ENCODE measurements around the gene RABL2A. TPM values are rescaled to one million over a fixed set of nuclear protein-coding genes. Genes with fewer than 3 reads are reported as not detected.
"Not testable (repeated sequence)": the region's sequence is repeated elsewhere in the genome, so short reads cannot be mapped to it uniquely, and the experiment has no call there.

RABL2A gene
- polyA plus RNA-seq, result 12.5 TPM

DNA sequence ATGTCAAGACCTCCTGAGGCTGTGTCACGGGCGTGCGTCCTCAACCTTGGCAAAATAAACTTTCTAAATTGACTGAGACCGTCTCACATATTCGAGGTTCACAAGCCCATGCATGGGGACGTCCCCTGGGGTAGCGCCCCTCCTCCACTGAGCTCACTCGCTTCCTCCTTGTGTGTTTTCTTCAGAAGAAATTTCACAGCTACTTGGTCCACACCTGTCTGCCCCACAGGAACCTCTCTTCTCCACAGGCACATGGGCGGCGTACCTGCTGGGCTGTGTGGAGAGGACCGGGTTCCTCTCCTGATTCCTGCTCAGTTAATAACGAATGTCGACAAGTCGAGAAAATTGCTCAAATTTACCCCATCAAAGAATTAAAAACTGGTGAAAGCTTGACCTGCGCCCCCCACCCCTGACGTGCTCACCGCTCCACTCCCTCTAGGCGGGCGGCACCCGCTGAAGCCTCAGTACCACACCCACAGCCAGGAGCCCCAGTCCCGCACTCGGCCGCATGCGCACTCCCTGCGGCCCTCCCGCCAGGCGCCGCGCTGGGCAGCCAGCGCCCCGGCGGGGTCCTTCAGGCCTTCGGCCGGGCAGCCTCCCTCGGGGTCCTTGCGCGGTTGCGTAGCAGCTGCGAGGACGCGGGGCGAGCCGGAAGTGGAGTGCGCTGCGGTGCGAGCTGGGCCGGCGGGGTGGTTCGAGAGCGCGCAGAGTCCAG lies at the start of gene RABL2A:
RABL2A (plus strand) TSS at position 651 of the 715 bp plus-strand sequence. CDS start 1,341 bp downstream, outside the sequence.
- not testable (repeated sequence) for H3K9me3 Mint-ChIP-seq, H3K27me3 Mint-ChIP-seq, H3K36me3 Mint-ChIP-seq
- peak within 1 kb of the TSS; percentile 88 to 94 (median 91) for H3K4me3 Mint-ChIP-seq
- H3K4me1 Mint-ChIP-seq, result peaks cover 5 to 11% (median 10%) of the 10 kb centered on the region in 3 donors
- H3K27ac Mint-ChIP-seq, result peak within 1 kb of the TSS; percentile 82 to 95 (median 87)

- not testable (repeated sequence) for H3K27ac Mint-ChIP-seq, H3K4me3 Mint-ChIP-seq, H3K4me1 Mint-ChIP-seq, H3K36me3 Mint-ChIP-seq, H3K27me3 Mint-ChIP-seq, H3K9me3 Mint-ChIP-seq
Measured at GRCh38 chr2:113578508-113578907, 48.6 kb upstream of the RABL2A start.

DNA sequence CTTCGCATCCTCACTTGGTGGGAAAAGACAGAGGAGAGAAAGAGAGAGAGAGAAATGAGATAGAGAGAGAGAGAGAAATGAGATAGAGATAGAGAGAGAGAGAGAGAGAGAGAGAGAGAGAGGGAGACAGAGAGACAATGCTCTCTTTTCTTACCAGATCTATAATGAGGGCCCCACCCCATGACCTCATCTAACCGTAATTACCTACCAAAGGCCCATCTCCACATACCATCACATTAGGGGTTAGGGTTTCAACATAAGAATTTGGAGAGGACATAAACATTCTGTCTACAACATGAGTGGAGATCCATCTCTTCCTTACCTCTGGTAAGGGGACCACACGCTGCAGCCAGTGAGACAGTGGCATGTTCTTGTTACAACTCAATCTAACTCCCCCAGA lies 44.6 kb upstream of the RABL2A start:
- not testable (repeated sequence) for H3K36me3 Mint-ChIP-seq, H3K9me3 Mint-ChIP-seq, H3K27me3 Mint-ChIP-seq
- H3K4me3 Mint-ChIP-seq, result peak overlapping the region; percentile 67 to 90 (median 70)
- peak overlapping the region in 1 of 3 donors; percentile 92 for H3K27ac Mint-ChIP-seq
- H3K4me1 Mint-ChIP-seq, result peaks cover 9 to 16% (median 13%) of the 10 kb centered on the region in 3 donors

DNA sequence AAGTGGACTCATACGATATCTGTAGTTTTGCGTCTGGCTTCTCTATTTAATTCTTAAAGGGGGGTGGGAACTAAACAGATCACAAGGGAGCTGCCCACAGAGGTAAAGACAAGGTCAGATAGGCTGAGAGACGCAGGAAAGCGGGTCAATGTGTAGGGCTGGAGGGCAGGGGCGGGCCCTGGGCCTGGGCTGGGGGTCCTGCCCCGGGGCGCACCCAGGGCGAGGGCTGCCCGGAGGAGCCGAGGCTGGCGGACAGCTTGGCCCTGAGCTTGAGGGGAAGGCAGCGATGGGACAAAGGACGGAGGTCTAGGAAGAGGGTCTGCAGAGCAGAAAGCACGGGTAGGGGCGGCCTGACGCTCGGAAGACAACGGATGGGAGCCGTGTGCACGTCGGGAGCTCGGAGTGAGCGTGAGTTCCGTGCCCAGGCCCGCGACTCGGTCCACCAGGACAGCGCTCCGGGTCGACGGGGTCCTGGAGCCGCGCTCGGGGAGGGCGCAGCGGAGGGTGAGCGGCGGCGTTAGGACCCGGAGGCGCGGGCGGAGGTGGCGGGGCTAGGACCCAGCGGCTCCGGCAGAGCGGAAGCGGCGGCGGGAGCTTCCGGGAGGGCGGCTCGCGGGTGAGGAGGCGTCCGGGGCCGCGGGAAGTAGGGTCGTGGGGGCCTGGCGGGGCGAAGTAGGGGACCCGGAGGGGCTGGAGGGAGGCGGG lies 43.4 kb upstream of the RABL2A start:
- H3K27me3 Mint-ChIP-seq, H3K36me3 Mint-ChIP-seq, H3K9me3 Mint-ChIP-seq: not testable (repeated sequence)
- peak overlapping the region; percentile 74 to 96 (median 94) for H3K4me3 Mint-ChIP-seq
- H3K27ac Mint-ChIP-seq, result peak overlapping the region; percentile 3 to 78 (median 69)
- peaks cover 10 to 16% (median 13%) of the 10 kb centered on the region in 3 donors for H3K4me1 Mint-ChIP-seq

DNA sequence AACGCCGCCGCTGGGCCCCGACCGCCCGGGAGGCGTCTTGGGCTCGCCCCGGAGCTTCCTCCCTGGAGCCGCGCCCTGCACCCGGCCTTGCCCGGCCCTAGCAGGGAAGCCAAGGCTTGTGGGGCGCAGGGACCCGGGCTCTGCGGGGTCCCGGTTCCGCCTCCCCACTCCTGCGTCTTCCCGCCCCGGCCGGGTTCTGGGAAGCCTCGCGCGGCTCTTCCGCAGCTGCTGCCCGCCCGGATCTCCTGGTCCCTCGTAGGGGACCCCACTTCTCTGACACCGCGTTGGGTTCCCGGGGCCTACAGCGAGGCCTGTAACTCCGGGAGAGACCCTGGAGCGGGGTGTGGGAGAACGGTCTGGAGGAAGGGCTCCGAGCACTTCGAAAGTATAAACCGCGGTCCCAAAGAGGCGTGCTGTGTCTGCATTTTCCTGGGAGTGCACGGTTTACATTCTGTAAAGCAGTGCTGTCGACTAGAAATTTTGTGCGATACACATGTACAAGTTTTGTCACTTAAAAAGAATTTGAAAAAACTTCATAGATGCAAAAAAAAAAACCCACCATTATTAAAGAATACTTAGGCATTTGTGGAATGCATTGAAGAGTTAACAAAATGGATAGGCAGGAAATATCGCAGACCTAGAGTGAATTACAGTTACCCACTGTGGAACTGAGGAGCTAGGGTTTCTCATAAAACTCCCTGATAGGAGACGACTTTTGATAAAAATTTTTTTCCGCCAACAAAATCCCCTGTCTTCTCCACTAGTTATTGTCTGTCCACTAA lies 42.6 kb upstream of the RABL2A start:
- Mint-ChIP-seq H3K4me1 (peaks cover 10 to 16% (median 13%) of the 10 kb centered on the region in 3 donors), H3K4me3 (peak overlapping the region; percentile 76 to 87 (median 84)), H3K27ac (peak overlapping the region in 1 of 3 donors; percentile 71)
- H3K36me3 Mint-ChIP-seq, H3K9me3 Mint-ChIP-seq, H3K27me3 Mint-ChIP-seq: not testable (repeated sequence)

GRCh38 chr2:113587201-113587600 lies 39.9 kb upstream of the RABL2A start:
- H3K4me3 Mint-ChIP-seq, result peak overlapping the region in 2 of 4 donors; percentile 77 to 78
- not testable (repeated sequence) for H3K27me3 Mint-ChIP-seq, H3K36me3 Mint-ChIP-seq, H3K9me3 Mint-ChIP-seq
- H3K4me1 Mint-ChIP-seq, result peaks cover 10 to 16% (median 13%) of the 10 kb centered on the region in 3 donors
- peak overlapping the region in 1 of 3 donors; percentile 64 for H3K27ac Mint-ChIP-seq

- H3K27me3 Mint-ChIP-seq, H3K9me3 Mint-ChIP-seq, H3K4me3 Mint-ChIP-seq, H3K27ac Mint-ChIP-seq, H3K36me3 Mint-ChIP-seq: not testable (repeated sequence)
- H3K4me1 Mint-ChIP-seq, result peaks cover 6 to 12% (median 8%) of the 10 kb centered on the region in 3 donors
Measured at GRCh38 chr2:113589591-113589990, 37.5 kb upstream of the RABL2A start.

DNA sequence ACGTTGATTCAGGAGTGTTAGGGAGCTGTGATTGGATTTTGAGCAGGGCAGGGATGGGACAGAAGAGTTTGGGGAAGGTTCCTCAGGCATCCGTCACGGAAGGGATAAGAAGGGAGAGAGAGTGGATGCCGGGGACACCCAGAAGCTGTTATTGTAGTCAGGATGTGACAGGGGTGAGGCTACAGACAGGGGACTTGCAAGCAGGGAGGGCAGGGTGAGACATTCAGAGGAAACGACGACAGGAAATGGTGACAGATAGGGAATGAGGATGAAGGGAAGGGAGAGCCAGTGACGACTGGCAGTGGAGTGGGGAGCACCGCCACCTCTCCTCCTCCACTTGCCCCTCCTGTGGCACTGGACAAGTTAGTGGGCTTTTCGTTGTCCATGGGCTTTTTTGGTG lies 35.1 kb upstream of the RABL2A start:
- H3K27me3 Mint-ChIP-seq, H3K27ac Mint-ChIP-seq, H3K4me1 Mint-ChIP-seq, H3K4me3 Mint-ChIP-seq, H3K36me3 Mint-ChIP-seq, H3K9me3 Mint-ChIP-seq: not testable (repeated sequence)

GRCh38 chr2:113593280-113593679 lies 33.8 kb upstream of the RABL2A start:
- H3K4me3 Mint-ChIP-seq, H3K9me3 Mint-ChIP-seq, H3K27me3 Mint-ChIP-seq, H3K4me1 Mint-ChIP-seq, H3K36me3 Mint-ChIP-seq, H3K27ac Mint-ChIP-seq: not testable (repeated sequence)

GRCh38 chr2:113595725-113596124 lies 31.3 kb upstream of the RABL2A start:
- not testable (repeated sequence) for H3K27ac Mint-ChIP-seq, H3K36me3 Mint-ChIP-seq, H3K4me3 Mint-ChIP-seq, H3K27me3 Mint-ChIP-seq, H3K4me1 Mint-ChIP-seq, H3K9me3 Mint-ChIP-seq

- H3K27ac Mint-ChIP-seq, H3K9me3 Mint-ChIP-seq, H3K36me3 Mint-ChIP-seq, H3K4me3 Mint-ChIP-seq, H3K4me1 Mint-ChIP-seq, H3K27me3 Mint-ChIP-seq: not testable (repeated sequence)
Measured at GRCh38 chr2:113597164-113597563, 29.9 kb upstream of the RABL2A start.

DNA sequence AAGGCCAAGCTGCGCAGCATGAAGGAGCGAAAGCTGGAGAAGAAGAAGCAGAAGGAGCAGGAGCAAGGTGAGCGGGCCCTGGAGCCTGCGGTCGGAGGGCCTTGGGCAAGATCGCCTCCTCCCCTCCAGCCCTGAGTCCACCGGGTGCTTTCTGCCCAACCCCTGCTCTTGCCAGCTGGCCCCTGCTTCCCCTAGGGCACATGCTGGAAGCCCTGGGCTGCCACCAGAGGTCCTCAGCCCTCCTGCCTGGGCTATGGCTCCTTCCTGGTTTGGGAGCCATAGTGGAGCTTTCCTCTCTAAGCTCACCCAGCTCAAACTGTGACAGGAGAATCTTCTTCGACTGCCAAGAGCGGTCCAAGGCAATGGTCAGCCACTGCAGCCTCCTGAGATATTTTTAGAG lies 29.5 kb upstream of the RABL2A start:
- not testable (repeated sequence) for H3K36me3 Mint-ChIP-seq, H3K4me1 Mint-ChIP-seq, H3K4me3 Mint-ChIP-seq, H3K27me3 Mint-ChIP-seq, H3K9me3 Mint-ChIP-seq, H3K27ac Mint-ChIP-seq

- H3K4me1 Mint-ChIP-seq, H3K36me3 Mint-ChIP-seq, H3K27me3 Mint-ChIP-seq, H3K27ac Mint-ChIP-seq, H3K4me3 Mint-ChIP-seq, H3K9me3 Mint-ChIP-seq: not testable (repeated sequence)
Measured at GRCh38 chr2:113598180-113598579, 28.9 kb upstream of the RABL2A start.

- H3K27me3 Mint-ChIP-seq, H3K36me3 Mint-ChIP-seq, H3K4me1 Mint-ChIP-seq, H3K27ac Mint-ChIP-seq, H3K4me3 Mint-ChIP-seq, H3K9me3 Mint-ChIP-seq: not testable (repeated sequence)
Measured at GRCh38 chr2:113598738-113599137, 28.3 kb upstream of the RABL2A start.

DNA sequence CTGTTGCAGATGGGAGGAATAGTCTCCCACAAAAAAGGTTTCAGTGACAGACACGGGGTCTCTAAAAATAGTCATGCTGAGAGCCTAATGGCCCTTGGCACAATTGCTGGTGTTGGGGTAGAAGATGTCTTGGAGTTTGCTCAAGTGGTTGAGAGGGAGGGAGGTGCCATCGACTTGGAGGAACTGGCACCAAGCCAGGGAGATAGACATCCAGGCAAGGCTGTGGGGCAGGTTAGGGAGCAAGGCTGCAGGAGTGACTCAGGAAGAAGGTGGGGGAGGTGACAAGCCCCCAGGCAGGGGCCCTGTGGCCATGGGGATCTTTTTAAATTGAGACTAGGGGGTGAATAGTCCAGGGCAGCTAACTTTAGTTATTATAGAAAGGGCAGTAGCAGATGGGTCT lies 27.9 kb upstream of the RABL2A start:
- not testable (repeated sequence) for H3K27me3 Mint-ChIP-seq, H3K27ac Mint-ChIP-seq, H3K9me3 Mint-ChIP-seq, H3K4me1 Mint-ChIP-seq, H3K36me3 Mint-ChIP-seq, H3K4me3 Mint-ChIP-seq
